Subcutaneous abdominal adipose tissue (tissue), 5 donors: Measurements from ENCODE around the gene ITM2A.

ENCODE experiments used
- H3K27ac ChIP-seq: one replicate; pipeline ENCODE4 v1.7.0; 2013; ENCODE audit warnings: low read depth, mild to moderate bottlenecking, inconsistent platforms, low read length, moderate library complexity
- H3K27me3 ChIP-seq, 5 donors: one replicate each; pipeline ENCODE4 v1.7.0; 2013; ENCODE audit warnings: low read length in 5 of 5, inconsistent platforms in 1 of 5; ENCODE audit not compliant: control insufficient read depth in 5 of 5, insufficient read depth in 4 of 5
- H3K36me3 ChIP-seq, 5 donors: one replicate each; pipeline ENCODE4 v1.7.0; 2013; ENCODE audit warnings: low read length in 5 of 5; ENCODE audit not compliant: control insufficient read depth in 5 of 5, insufficient read depth in 5 of 5
- H3K4me1 ChIP-seq, 5 donors: one replicate each; pipeline ENCODE4 v1.7.0; 2013; ENCODE audit warnings: low read length in 5 of 5, mild to moderate bottlenecking in 3 of 5, moderate library complexity in 1 of 5; ENCODE audit not compliant: control insufficient read depth in 5 of 5, insufficient read depth in 5 of 5
- H3K4me3 ChIP-seq, 5 donors: one replicate each; pipeline ENCODE4 v1.7.0; 2013; ENCODE audit warnings: low read length in 5 of 5, low read depth in 1 of 5
- H3K9ac ChIP-seq, 5 donors: one replicate each; pipeline ENCODE4 v1.7.0; 2013; ENCODE audit warnings: low read length in 5 of 5, mild to moderate bottlenecking in 4 of 5, moderate library complexity in 3 of 5
- H3K9me3 ChIP-seq, 5 donors: one replicate each; pipeline ENCODE4 v1.7.0; 2013; ENCODE audit warnings: low read length in 5 of 5; ENCODE audit not compliant: control insufficient read depth in 5 of 5
- donor health status: healthy.
- donor health status: healthy.
- donor health status: healthy.
- donor health status: healthy.
- donor health status: healthy.

Gene ITM2A

GRCh38 chrX:79371101-79371500 lies 4.0 kb upstream of the ITM2A start:
- Histone ChIP-seq H3K36me3 (no peaks in the 10 kb centered on the region), H3K4me1 (peaks cover 0 to 12% (median 3%) of the 10 kb centered on the region in 5 donors), H3K9ac (no peak overlapping the region)

GRCh38 chrX:79369871-79370270 lies 2.7 kb upstream of the ITM2A start:
- H3K9me3 ChIP-seq = no peaks in the 10 kb centered on the region
- no peak overlapping the region for H3K9ac ChIP-seq
- no peak overlapping the region for H3K4me3 ChIP-seq
- peaks cover 0 to 12% (median 3%) of the 10 kb centered on the region in 5 donors for H3K4me1 ChIP-seq
- H3K27ac ChIP-seq = no peak overlapping the region
- peaks cover 0 to 14% (median 7%) of the 10 kb centered on the region in 5 donors for H3K27me3 ChIP-seq
- no peaks in the 10 kb centered on the region for H3K36me3 ChIP-seq

More at GRCh38 chrX:79371101-79371500, 4.0 kb upstream of the ITM2A start:
- no peak overlapping the region for H3K4me3 ChIP-seq
- no peaks in the 10 kb centered on the region for H3K9me3 ChIP-seq
- H3K27me3 ChIP-seq = peaks cover 0 to 14% (median 7%) of the 10 kb centered on the region in 5 donors
- H3K27ac ChIP-seq = no peak overlapping the region

GRCh38 chrX:79368441-79368840 lies 1.3 kb upstream of the ITM2A start:
- H3K9ac ChIP-seq = no peak overlapping the region
- H3K4me1 ChIP-seq = peaks cover 0 to 12% (median 3%) of the 10 kb centered on the region in 5 donors
- peaks cover 0 to 14% (median 6%) of the 10 kb centered on the region in 5 donors for H3K27me3 ChIP-seq
- H3K9me3 ChIP-seq = no peaks in the 10 kb centered on the region
- no peaks in the 10 kb centered on the region for H3K36me3 ChIP-seq
- H3K27ac ChIP-seq = no peak overlapping the region
- no peak overlapping the region for H3K4me3 ChIP-seq

DNA sequence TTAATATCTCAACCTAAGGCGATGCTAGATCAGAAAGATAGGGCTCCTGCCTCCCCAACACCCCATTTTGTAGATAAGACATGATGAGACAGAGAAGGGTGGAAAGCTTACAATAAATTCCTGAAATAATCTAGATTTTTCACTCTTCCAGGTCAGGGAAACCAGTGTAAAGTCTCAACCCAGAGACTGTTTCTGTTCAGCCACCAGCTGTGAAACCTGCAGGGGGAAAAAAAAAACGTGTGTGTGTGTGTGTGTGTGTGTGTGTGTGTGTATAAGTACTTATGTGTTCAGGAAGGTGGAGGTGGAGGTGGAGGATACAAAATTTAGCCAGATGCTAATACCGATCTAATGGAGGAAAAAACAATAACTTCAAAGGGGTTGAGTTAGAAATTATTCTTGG lies 773 bp upstream of the ITM2A start:
- Histone ChIP-seq H3K27ac (no peak overlapping the region), H3K4me3 (peak overlapping the region in 1 of 5 donors; percentile 70), H3K9me3 (no peaks in the 10 kb centered on the region), H3K4me1 (peaks cover 0 to 12% (median 3%) of the 10 kb centered on the region in 5 donors), H3K27me3 (peaks cover 0 to 14% (median 6%) of the 10 kb centered on the region in 5 donors), H3K36me3 (no peaks in the 10 kb centered on the region), H3K9ac (no peak overlapping the region)

GRCh38 chrX:79366556-79366872 lies 620 bp downstream of the ITM2A start:
- H3K4me3 ChIP-seq = peak overlapping the region; percentile 58 to 78 (median 70)
- peaks cover 0 to 14% (median 8%) of the 10 kb centered on the region in 5 donors for H3K27me3 ChIP-seq
- H3K9me3 ChIP-seq = no peaks in the 10 kb centered on the region
- H3K9ac ChIP-seq = peak overlapping the region in 3 of 5 donors; percentile 49 to 63 (median 60)
- peak overlapping the region; percentile 39 for H3K27ac ChIP-seq
- peaks cover 0 to 12% (median 3%) of the 10 kb centered on the region in 5 donors for H3K4me1 ChIP-seq
- H3K36me3 ChIP-seq = no peaks in the 10 kb centered on the region

- no peak overlapping the region for H3K27ac ChIP-seq
- H3K9me3 ChIP-seq = no peaks in the 10 kb centered on the region
- no peaks in the 10 kb centered on the region for H3K36me3 ChIP-seq
- peak overlapping the region in 4 of 5 donors; percentile 22 to 78 (median 69) for H3K4me3 ChIP-seq
- peaks cover 0 to 14% (median 8%) of the 10 kb centered on the region in 5 donors for H3K27me3 ChIP-seq
- peaks cover 0 to 12% (median 3%) of the 10 kb centered on the region in 5 donors for H3K4me1 ChIP-seq
- H3K9ac ChIP-seq = peak overlapping the region in 1 of 5 donors; percentile 44
Measured at GRCh38 chrX:79365591-79365990, 1.5 kb downstream of the ITM2A start.

DNA sequence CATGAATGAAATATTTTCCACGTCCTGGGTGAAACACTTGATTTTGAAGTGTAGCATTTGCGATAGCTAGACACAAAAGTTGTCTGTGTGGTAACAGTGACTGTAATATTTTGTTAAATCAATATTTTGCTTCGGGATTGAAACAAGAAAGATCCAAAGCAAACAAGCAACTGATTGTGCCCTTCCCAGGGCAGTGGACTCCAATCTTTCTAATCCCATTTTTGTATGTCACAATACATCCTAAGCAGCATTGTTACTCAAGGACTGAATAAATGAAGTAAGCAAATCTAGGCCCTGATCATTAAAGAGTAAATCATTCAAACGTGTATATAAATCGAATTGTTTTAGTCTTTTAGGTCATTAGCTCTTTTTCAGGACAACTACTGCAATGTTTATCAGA lies 2.8 kb downstream of the ITM2A start:
- peaks cover 0 to 12% (median 3%) of the 10 kb centered on the region in 5 donors for H3K4me1 ChIP-seq
- peaks cover 0 to 14% (median 8%) of the 10 kb centered on the region in 5 donors for H3K27me3 ChIP-seq
- H3K27ac ChIP-seq = no peak overlapping the region
- H3K4me3 ChIP-seq = peak overlapping the region in 1 of 5 donors; percentile 11
- no peaks in the 10 kb centered on the region for H3K9me3 ChIP-seq
- no peak overlapping the region for H3K9ac ChIP-seq
- H3K36me3 ChIP-seq = no peaks in the 10 kb centered on the region

GRCh38 chrX:79361192-79361870 lies 5.8 kb downstream of the ITM2A start:
- H3K9ac ChIP-seq = no peak overlapping the region
- no peak overlapping the region for H3K27ac ChIP-seq
- peaks cover 0 to 1% (median 0%) of the 10 kb centered on the region in 5 donors for H3K4me1 ChIP-seq
- no peak overlapping the region for H3K4me3 ChIP-seq
- H3K27me3 ChIP-seq = peaks cover 0 to 4% (median 0%) of the 10 kb centered on the region in 5 donors
- no peaks in the 10 kb centered on the region for H3K36me3 ChIP-seq
- no peaks in the 10 kb centered on the region for H3K9me3 ChIP-seq

GRCh38 chrX:79336869-79337815 lies 30.0 kb downstream of the ITM2A start:
- peaks cover 0 to 6% (median 0%) of the 10 kb centered on the region in 5 donors for H3K27me3 ChIP-seq
- H3K9ac ChIP-seq = no peak overlapping the region
- H3K4me3 ChIP-seq = peak overlapping the region in 2 of 5 donors; percentile 19 to 36
- H3K4me1 ChIP-seq = no peaks in the 10 kb centered on the region
- peaks cover 0 to 2% (median 0%) of the 10 kb centered on the region in 5 donors for H3K9me3 ChIP-seq
- H3K36me3 ChIP-seq = no peaks in the 10 kb centered on the region
- H3K27ac ChIP-seq = no peak overlapping the region

DNA sequence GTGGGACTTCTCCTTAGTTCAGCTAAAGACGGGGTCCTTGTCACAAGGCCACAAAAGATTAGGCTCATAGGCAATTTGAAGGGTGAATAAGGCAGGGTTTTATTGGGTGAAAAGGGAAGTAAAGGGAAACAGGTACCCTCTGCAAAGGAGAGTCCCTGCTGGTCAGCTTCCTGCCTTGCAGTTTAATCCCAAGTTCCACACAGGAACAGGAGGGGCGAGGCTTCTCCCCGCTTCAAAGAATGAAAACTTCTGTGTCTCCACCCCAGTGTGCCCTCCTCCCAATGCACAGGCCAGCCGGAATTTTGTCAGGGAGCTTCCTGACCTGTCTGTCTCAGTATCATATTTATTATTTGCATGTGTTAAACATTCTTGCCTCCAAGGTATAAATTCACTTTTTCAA lies 37.1 kb downstream of the ITM2A start:
- H3K4me1 ChIP-seq = no peaks in the 10 kb centered on the region
- H3K9me3 ChIP-seq = no peaks in the 10 kb centered on the region
- H3K9ac ChIP-seq = no peak overlapping the region
- no peak overlapping the region for H3K27ac ChIP-seq
- peaks cover 0 to 4% (median 0%) of the 10 kb centered on the region in 5 donors for H3K27me3 ChIP-seq
- no peaks in the 10 kb centered on the region for H3K36me3 ChIP-seq
- no peak overlapping the region for H3K4me3 ChIP-seq
